Frontal cortex (tissue), 4 donors: ENCODE data around the gene PFKFB2. TPM values are rescaled to one million over a fixed set of nuclear protein-coding genes. Genes with fewer than 3 reads are reported as not detected.
A peak's percentile ranks its signal among the peaks of the same experiment; 100 is the strongest.

Source experiments
- DNase-seq, 2 donors: peaks; one replicate each; pipeline ENCODE4 v3.0.0; 2012; ENCODE audit warnings: low spot score in 2 of 2
- FAIRE-seq: peaks from 2 replicates; lab custom pipeline; 2012; peaks lifted over from hg19 to GRCh38; lab: Jason Lieb, UNC
- total RNA-seq: library from RNA; depleted of rRNA; stranded (reverse); fragments of >200 nt; gene quantifications from one replicate; pipeline ENCODE4 v1.2.3, GENCODE V29; 2014
- donor health status: control.
- donor health status: control.
- donor health status: control.

PFKFB2 gene
- total RNA-seq, 1 donor from 2014 or later, result 9.4 TPM

DNA sequence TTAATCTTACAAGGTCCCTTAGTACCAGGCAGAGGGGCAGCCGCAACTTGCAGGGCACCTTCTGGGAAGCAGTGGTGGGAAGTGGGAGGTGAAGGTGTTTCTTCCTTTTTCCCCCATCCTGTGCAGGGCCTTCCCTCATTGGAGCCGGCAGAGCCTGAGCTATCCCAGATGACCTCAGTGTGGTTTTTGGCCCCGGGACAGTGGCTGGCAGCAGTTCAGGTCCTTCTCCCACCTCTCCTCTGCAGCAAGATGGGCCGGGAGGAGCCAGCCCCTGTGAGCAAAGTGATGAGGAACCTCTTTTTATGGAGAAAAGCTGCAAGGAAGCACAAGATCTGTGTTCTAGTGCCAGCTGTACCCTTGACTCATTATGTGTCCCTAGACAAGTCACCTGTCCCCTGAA is 6.8 kb downstream of the PFKFB2 start:
- no peak for DNase-seq
- FAIRE-seq, result no peak

DNA sequence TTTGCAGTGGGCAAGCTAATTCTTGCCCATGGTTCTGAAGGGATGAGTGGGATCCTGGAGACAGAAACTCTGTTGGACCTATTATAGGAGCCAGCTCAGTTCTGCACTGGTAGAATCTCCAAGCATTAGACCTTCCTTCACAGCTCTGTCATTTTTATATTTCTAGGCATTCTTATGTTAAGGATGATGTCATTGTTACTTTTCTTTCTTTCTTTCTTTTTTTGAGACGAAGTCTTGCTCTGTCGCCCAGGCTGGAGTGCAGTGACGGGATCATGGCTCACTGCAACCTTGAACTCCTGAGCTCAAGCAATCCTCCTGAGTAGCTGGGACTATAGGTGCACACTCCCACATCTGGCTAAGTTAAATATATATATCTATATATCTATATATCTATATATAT is 7.5 kb downstream of the PFKFB2 start:
- FAIRE-seq, result no peak

DNA sequence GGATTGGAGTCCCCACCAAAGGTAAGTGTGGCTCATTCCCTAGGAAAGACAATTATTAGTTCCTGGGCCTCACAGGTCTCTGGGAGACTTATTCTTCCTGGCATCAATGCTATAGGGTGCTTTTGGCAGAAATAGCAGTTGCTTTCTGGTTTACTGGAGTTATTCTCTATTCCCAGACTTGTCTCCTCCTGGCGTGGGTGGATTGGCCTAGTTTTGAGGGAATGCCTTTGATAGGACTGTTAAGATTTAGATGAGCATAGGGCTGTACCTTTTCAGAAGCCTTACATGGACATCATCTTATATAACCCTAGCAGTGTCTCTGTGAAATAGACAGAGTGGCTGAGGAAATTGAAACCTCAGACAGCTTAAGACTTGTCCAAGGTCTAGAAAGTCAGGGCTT is 9.0 kb downstream of the PFKFB2 start:
- DNase-seq, result peak in 1 of 2 donors; percentile 25
- no peak for FAIRE-seq

More for the DNA sequence above, 7.5 kb downstream of the PFKFB2 start:
- DNase-seq, result no peak

DNA sequence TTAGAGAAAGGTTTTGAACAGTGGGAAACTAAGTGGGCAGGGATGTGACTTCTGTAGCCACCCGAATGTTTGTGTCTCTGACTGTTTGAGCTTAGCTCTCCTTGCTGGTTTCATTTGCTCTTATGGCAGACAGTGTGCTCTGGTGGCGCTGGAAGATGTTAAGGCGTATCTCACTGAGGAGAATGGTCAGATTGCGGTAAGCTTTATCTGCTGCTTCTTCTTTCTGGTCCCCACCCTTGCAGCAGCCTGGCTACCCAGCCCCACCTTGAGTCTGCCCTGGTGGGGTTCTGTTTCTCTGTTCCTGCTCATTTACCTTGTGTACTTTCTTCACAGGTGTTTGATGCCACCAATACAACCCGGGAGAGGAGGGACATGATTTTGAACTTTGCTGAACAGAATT is 9.9 kb downstream of the PFKFB2 start:
- DNase-seq, result no peak

DNA sequence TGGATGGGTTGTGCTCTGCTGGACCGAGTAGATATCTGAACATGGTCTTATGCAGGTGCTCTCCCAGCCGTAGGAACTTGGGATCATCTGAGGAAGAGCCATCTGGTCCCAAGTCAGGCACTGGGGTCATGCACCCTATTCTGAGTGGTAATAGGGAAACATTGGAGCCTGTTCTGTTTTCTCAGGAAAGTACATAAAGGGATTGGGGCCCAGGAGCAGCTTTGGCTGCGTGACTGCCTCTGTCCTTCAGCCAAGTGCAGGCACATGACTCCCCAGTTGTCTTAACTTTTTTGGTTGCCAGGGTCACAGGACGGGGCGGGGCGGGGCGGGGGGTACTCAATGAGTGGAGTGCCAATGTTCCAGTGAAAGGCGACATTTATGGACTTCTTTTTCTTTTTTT is 11.5 kb downstream of the PFKFB2 start:
- no peak for FAIRE-seq
- peak in 1 of 2 donors; percentile 29 for DNase-seq

More for the DNA sequence above, 9.9 kb downstream of the PFKFB2 start:
- no peak for FAIRE-seq

DNA sequence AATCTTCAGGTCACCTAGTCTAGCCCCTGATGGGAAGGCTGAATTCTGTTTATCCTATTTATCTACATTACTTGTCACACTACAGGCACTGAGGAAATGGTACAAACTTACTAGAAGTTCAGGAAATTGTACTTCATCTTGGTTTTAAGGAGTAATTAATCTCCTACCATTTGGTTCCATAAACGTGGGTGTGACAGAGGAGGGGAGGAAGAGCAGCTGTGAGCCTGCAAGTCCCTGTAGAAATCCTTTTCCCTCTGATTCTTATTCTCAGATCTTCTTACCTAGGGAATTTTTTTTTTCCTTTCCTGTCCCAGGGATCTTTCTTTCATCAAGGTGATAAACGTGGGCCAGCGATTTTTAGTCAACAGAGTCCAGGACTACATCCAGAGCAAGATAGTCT is 14.1 kb downstream of the PFKFB2 start:
- DNase-seq (no peak), FAIRE-seq (no peak)

DNA sequence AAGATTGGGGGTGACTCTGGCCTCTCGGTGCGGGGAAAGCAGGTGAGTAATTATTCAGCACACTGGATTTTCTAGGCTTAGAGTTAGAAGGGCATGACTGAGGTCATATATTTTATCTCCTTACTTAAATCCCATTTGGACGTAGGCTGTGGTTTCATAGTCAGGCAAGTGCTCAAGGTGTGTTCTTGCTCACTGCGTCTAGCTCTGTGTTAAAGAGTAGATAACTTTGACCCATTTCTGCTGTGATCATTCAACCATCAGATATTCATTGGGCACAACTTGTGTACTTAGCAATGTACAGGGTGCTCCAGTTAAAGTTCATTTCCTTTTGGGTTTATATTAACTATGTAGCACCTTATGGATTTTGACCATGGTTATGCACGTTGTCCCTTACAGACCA is 14.6 kb downstream of the PFKFB2 start:
- DNase-seq (no peak), FAIRE-seq (no peak)

DNA sequence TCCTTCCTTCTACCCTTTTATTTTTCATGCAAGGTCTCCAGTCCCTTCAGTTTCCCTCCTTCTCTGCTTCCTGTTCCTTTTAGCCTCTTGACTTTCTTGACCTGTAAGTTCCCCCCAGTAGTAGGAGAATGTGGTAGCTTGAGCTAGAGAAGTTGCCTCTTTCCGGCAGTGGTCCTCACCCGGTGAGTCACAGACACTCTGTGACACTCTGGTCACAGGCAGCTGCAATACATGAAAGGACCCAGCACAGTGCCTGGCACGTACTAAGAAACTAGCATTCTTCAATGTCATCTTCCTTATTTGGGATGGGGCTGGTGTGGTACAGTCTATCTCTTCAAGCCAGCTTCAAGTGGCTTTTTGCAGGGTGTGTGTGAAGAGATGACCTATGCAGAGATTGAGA is 16.0 kb downstream of the PFKFB2 start:
- FAIRE-seq (no peak), DNase-seq (no peak)

DNA sequence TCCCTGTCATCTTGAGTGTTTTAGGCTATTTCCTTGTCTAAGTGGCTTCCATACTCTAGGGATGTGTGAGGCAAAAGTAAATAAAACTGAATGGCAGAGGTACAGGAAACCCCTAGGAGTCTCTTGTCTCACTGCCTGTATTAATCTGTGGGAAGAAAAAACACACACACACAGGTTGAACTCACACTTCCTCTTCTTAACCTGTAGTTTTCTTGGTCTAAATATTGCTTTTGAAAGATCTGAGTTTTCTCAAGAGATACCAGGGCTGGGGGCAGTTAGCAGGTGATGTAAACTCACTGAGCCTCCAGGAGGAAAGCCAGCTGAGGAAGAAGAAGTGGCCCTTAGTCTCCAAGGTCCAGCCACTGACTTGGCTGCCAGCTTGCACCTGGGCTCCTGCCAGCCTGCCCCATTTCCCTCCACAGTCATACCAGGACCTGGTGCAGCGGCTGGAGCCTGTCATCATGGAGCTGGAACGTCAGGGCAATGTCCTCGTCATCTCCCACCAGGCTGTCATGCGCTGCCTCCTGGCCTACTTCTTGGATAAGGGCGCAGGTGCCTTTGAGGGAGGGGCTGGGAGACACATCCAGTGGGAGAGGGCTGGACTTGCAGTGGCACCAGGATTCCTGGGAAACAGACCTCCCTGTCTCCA is 16.9 kb downstream of the PFKFB2 start:
- FAIRE-seq, result no peak
- no peak for DNase-seq

DNA sequence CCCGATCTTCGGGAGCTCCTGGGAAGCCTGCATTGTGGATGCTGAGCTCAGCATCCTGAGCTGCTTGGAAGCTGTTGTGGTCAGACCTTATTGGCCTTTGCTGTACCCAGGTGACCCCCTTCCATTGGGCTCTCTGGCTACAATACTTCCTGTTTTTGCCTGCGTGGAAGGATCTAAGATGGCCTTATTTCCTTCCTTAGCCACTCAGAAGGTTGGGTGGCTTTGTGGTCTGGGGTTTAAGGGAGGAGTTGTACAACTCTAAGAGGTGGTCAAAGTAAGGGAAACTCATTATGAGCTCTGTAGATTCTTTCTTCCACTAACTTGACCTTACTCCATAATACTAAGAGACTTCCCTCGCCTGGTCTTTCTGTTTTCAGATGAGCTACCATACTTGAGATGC is 17.7 kb downstream of the PFKFB2 start:
- FAIRE-seq, result no peak
- DNase-seq, result no peak

DNA sequence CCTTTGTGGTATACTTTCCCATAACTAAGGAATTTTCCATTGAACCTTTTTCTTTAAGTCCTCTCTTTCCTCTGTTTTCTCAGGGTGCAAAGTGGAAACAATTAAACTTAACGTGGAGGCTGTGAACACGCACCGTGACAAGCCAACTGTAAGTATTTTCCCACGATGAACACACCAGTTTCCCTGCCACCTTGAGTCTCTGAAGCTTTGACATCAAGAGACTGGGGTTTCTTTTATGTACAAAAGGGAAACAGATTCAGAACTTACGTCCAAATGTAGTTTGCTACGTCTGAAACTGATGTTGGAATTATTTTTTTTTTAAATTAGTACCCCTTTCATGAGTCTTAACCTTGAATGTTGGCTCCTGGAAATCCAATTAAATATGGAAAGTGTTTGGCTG is 18.4 kb downstream of the PFKFB2 start:
- FAIRE-seq (no peak), DNase-seq (no peak)

DNA sequence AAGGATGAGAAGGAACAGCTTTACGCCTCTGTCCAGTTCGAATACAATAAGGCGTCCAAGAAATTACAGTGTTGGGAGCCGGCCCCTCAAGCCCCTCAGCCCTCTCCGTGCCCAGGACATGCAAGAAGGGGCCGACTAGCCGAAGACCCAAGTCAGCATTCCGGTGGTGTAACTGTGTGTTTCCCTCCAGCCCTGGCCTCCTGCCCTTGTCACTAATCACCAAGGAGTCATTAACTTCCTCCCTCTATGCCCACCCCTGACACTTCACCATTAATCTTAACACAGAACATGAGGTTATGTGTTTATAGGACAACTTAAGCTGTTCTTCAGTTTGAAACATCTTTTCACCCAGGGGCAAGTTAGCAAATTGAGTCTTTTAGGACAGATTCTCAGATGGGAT is 19.2 kb downstream of the PFKFB2 start:
- FAIRE-seq, result no peak
- no peak for DNase-seq

DNA sequence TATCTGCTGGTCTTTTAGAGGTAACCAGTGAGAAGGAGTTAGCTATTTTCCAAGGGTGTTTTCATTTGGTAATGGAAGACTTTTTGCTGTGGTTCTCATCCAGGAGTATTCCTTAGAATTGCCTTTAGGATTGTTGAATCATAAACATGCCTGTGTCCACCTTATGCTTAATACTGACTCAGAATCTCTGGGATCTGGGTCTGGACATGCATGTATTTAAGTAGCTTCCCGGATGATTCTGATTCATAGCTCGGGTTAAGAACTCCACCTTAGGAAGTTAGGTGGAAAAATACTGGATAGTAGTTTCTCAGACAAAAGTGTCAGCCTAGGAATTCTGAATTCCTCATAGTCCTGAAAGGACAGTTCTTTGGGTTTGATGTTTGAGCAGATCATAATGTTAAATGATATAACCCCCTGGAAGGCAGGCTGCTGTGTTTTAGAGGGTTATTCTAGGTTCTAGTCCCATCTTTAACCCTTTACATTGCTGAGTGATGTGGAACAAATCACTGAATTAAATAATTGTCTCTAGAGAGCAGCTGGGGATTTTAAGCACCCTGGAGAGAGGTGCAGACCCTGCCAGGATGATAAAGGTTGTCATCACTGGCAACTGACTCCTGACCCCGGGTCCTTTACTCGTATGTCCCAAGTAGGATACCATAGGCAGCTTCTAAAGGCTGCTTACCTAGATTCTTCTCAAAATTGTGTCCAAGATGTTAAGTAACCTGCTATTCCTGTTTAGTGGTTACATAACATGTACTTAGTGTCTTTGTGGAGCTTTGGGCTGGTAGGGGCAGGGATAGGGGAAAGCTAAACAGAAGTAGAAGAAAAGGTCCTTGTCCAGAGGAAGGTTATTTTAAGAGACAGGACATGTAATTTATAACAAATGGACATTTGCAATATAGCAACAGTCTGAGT is 21.1 kb downstream of the PFKFB2 start:
- DNase-seq (no peak), FAIRE-seq (no peak)

DNA sequence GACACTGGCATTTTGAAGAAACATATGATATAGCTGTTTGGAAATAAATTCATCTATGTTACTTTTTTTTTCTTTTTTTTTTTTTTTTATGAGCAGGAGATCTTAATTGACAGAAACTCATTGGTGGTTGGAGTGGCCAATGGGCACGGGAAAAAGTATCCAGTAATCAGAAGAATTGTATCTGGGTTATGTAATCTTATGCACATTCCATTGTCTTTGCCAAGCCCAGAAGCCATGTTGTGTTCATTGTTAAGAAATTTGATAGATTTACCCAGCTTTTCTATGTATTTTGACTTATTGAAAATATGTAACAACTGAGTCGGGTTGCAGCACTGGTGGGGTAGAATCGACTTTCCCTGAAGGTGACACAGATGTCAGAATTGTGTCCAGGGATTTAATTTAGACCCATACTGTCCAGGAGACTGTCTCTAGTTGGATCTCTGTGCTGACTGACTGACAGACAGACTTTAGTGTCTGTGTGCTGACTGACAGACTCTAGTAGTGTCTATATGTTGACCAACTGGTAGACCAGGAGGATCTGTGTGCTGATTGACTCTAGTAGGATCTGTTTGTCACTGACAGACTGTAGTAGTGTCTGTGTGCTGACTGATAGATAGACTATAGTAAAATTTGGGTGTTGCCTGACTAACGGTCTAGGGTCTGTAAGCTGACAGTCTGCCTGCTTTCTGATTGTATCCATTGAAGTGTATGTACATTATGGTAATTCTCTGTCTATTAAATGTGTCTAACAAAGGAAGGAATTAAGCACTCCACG is 23.3 kb downstream of the PFKFB2 start:
- no peak for DNase-seq
- no peak for FAIRE-seq

DNA sequence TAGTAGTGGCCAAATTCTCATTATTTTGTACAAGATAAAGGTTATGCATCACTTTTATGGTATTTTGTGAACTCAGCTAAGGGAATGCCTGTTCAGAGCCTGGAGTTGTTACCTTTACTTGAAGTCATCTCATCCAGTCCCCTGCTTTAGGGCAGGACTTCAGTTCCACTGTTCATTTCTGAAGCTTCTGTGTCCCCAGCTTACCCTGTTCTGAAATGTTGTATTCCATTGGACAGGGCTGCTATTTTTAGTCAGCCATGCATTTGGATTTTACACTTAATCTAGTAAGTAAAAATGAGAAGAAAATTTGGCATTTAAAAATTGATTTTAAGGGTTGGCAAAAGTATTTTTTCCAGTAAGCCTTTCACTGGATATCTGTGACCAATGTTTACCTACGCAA is 23.9 kb downstream of the PFKFB2 start:
- no peak for FAIRE-seq
- no peak for DNase-seq

DNA sequence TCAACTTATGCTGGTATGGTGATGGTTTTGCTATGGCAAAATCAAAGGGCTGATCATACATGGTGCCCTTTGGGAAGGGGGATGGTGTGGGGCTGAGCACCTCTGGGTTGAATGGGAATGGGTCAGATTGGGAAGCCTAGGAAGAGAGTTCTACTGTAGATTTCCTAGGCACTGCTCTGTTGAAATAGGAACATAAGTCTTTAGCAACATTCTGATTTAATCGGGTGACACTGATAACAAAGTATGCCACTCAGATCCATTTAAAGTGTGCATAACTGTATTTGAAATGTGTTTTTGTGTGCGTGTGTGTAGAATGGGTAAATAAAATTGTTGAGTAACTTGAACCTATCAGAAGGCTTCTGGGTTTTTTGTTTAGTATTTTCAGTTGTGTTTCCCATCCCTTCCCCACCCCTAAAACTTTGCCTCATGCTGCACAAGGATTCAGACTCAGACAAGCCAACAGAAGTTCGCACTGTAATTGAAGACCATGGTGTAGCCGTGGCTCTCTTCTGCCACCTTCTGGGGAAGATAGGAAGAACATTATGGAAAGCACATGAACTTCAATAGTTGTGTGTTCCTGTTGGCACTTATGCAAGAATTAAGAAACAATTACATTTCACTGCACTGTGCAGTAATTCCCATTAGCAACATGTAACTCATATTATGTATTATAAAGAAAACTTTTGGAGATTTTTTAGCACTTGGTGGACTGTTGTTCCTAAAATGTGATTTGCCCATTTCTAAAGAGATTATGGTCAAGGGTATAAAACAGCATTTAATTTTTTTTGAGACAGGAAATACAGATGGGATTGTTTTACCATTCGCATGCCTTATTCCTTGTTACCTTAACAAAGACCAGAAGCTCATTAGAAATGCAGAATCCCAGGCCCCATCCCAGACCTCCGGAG is 24.6 kb downstream of the PFKFB2 start:
- DNase-seq (peak; percentile 31 to 58), FAIRE-seq (peak; percentile 19)

DNA sequence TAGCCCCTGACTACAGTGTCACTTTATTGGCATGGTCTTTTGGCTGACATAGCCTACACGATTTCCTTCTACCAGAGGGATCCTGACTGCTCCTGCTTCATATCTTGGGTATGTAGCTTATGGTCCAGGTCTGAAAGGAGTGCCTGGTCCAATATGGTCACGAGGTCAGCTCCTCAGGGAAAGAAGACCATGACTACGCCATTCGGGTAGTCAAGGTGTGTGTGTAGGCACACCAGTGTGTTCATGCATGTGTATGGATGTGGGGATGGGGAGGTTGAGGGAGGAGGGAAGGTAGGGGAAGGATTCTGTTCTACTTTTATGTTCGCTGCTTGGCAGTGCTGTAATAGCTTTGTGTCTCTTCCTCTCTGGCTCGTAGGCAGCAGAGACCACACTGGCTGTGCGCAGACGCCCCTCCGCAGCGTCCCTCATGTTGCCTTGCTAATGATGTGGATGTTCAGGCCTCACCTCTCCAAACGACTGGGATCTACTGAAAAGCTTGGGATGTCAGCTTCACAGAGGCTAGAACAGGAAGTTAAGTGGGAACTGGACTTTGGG is 25.6 kb downstream of the PFKFB2 start:
- no peak for FAIRE-seq
- no peak for DNase-seq

DNA sequence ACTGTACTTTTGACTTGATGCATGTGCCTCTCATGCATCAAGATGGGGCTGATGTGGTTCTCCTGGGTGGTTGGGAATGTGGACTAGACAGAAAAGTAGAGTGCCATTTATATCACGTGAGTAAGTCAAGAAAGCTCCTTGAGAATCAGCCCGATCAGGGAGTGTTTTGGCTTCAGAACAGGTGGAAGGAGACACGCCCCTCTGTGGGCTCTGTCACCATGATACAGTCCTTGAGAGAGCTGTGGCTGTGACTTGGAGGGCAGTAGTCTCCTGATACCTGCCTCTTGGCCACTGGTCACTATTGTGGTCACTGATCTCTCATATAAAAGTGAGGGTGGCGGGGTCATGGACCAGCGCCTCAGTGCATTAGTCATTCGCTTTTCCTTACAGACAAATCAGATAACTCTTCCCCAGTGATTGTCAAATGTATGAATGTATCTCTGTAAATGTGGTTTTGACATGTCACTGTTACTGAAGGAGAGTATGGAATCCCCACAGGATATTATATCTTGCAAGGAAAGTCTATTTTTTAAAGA is 26.7 kb downstream of the PFKFB2 start:
- FAIRE-seq (no peak), DNase-seq (no peak)

DNA sequence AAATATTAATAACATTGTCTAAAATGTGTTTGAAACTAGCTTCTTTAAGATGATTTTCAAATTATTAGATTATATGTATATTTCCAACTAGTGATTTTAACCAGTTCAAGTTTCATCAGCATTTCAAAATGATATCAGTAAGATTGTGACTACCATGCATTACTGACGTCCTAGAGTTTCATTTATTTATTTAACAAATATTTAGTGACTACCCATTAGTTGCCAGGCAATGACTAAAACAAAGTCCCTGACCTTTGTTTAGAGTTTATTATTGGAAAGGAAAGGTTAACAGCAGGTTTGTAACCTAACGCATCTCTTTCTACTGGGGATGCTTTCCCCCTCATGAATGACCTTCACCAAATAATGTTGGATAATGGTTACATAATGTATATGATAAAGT is 28.0 kb downstream of the PFKFB2 start:
- FAIRE-seq (no peak), DNase-seq (no peak)
